GM12892 (cell line): ENCODE results near the gene ACSM3.

ENCODE experiments used
- POLR2AphosphoS5 ChIP-seq: IDR thresholded peaks from 2 replicates; pipeline ENCODE4 v1.6.1; 2011; ENCODE audit warnings: low read depth, low read length, control low read depth
- TAF1 ChIP-seq: IDR thresholded peaks from 2 replicates; pipeline ENCODE4 v1.6.1; 2011; ENCODE audit warnings: low read depth, mild to moderate bottlenecking, control low read depth, low read length, borderline replicate concordance

- TF ChIP-seq TAF1 (no peak), POLR2AphosphoS5 (no peak)
Measured at GRCh38 chr16:20818929-20819585, 55.2 kb downstream of the ACSM3 start.
